Psoas muscle (tissue), 8 donors: ENCODE data around the gene ZNF311. TPM values are rescaled to one million over a fixed set of nuclear protein-coding genes. Genes with fewer than 3 reads are reported as not detected.
"Not testable (repeated sequence)": the region's sequence is repeated elsewhere in the genome, so short reads cannot be mapped to it uniquely, and the experiment has no call there.

Experiments
- ATAC-seq, 4 donors: fragments of 200-7000 bp; cut with Tn5 transposase; one replicate each; pipeline ENCODE4 v1.9.1; 2020; ENCODE audit warnings: moderate library complexity in 3 of 4, mild to moderate bottlenecking in 2 of 4
- DNase-seq, 2 donors: peaks; one replicate each; pipeline ENCODE4 v3.0.0-alpha.2; 2020
- H3K27ac ChIP-seq: fragments of 200-600 bp; one replicate; pipeline ENCODE4 v1.8.0; 2022
- H3K27me3 ChIP-seq, 3 donors: fragments of 200-600 bp in 1 of 3; one replicate each; pipeline versions ENCODE4 v1.6.1 to v1.8.0; 2013 to 2022; ENCODE audit warnings: low read length in 2 of 3, mild to moderate bottlenecking in 2 of 3, moderate library complexity in 1 of 3; ENCODE audit not compliant: insufficient read depth in 3 of 3
- H3K36me3 ChIP-seq, 2 donors: fragments of 200-600 bp in 1 of 2; one replicate each; pipeline versions ENCODE4 v1.6.1 to v1.8.0; 2013 to 2022; ENCODE audit warnings: low read depth in 1 of 2, mild to moderate bottlenecking in 1 of 2, moderate library complexity in 1 of 2; ENCODE audit not compliant: insufficient read depth in 1 of 2
- H3K4me1 ChIP-seq: fragments of 200-600 bp; one replicate; pipeline ENCODE4 v1.8.0; 2022
- H3K4me3 ChIP-seq: fragments of 200-600 bp; one replicate; pipeline ENCODE4 v1.8.0; 2022; ENCODE audit warnings: mild to moderate bottlenecking
- H3K9me3 ChIP-seq: fragments of 200-600 bp; one replicate; pipeline ENCODE4 v1.8.0; 2022
- WGBS, 3 donors: extraction: QIAGEN DNeasy Blood & Tissue Kit; methylation state at CpG; one replicate each; pipeline versions ENCODE4 v1.1.6 to v1.1.7; 2013; 5-methylcytosine and 5-hydroxymethylcytosine counted together
- intact Hi-C, 2 donors: fragments of 100-400 bp; cut with DNase I; formaldehyde crosslinking; loops; one replicate each; pipeline versions ENCODE4 v1.11.0 to v1.14.2; 2022
- polyA plus RNA-seq, 3 donors: library from polyadenylated mRNA; stranded (reverse); fragments of 200-250 nt; gene quantifications; one replicate each; pipeline ENCODE4 v1.2.3, GENCODE V29; 2013
- total RNA-seq, 4 donors: library from RNA; stranded (reverse); fragmentation: NEBNext Ultra II Directional in 2 of 4; extraction: Animal tissue kit (Norgen Biotek cat#: 25700) in 2 of 4; gene quantifications; one replicate each; pipeline versions ENCODE4 v1.2.1 to v1.2.4, GENCODE V29; 2021 to 2023
- TF ChIP-seq, protein P1 (sequence below): fragments of 200-600 bp; IDR thresholded peaks from one replicate; pipeline ENCODE4 v1.8.0; 2022; ENCODE audit warnings: antibody characterized with exemption
- donor health status: healthy with polysubstance abuse.
- donor health status: DM: no; HTN: no; CAD: no; lungs with moderate emphysema.
- donor health status: Bipolar disorder and iron deficiency.
- donor health status: healthy.
- donor health status: DM: yes; HTN: yes; CAD: no.
- donor health status: DM: no; HTN: no; CAD: no.
- donor health status: DM: no; HTN: no; CAD: no.
- donor health status: DM: yes; HTN: yes; CAD: no.

Gene ZNF311
- total and polyA plus RNA-seq, 7 donors: 0.09 to 0.36 (median 0.13) TPM; not detected in 2

DNA sequence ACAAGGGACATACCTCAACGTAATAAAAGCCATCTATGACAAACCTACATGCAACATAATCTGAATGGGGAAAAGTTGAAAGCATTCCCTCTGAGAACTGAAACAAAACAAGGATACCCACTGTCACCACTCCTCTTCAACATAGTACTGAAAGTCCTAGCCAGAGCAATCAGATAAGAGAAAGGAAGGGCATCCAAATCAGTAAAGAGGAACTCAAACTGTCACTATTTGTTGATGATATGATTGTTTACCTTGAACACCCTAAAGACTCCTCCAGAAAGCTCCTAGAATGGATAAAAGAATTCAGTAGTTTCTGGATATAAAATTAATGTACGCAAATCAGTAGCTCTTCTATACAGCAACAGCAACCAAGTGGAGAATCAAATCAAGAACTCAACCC lies 39.4 kb downstream of the ZNF311 start:
- no peaks in the 10 kb centered on the region for H3K4me1 ChIP-seq
- ATAC-seq (no peak), DNase-seq (no peak)
- no peak overlapping the region for H3K4me3 ChIP-seq
- intact Hi-C loops: no loop called here
- H3K36me3 ChIP-seq: no peaks in the 10 kb centered on the region
- TF ChIP-seq, protein P1, sequence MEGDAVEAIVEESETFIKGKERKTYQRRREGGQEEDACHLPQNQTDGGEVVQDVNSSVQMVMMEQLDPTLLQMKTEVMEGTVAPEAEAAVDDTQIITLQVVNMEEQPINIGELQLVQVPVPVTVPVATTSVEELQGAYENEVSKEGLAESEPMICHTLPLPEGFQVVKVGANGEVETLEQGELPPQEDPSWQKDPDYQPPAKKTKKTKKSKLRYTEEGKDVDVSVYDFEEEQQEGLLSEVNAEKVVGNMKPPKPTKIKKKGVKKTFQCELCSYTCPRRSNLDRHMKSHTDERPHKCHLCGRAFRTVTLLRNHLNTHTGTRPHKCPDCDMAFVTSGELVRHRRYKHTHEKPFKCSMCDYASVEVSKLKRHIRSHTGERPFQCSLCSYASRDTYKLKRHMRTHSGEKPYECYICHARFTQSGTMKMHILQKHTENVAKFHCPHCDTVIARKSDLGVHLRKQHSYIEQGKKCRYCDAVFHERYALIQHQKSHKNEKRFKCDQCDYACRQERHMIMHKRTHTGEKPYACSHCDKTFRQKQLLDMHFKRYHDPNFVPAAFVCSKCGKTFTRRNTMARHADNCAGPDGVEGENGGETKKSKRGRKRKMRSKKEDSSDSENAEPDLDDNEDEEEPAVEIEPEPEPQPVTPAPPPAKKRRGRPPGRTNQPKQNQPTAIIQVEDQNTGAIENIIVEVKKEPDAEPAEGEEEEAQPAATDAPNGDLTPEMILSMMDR: no peak
- H3K9me3 ChIP-seq: no peaks in the 10 kb centered on the region
- no peak overlapping the region for H3K27ac ChIP-seq
- H3K27me3 ChIP-seq: peaks cover 0 to 4% (median under 1%) of the 10 kb centered on the region in 3 donors
- 82 to 92% (median 84%) methylated on average over 2 of the region's 2 CpGs for WGBS, 3 donors

DNA sequence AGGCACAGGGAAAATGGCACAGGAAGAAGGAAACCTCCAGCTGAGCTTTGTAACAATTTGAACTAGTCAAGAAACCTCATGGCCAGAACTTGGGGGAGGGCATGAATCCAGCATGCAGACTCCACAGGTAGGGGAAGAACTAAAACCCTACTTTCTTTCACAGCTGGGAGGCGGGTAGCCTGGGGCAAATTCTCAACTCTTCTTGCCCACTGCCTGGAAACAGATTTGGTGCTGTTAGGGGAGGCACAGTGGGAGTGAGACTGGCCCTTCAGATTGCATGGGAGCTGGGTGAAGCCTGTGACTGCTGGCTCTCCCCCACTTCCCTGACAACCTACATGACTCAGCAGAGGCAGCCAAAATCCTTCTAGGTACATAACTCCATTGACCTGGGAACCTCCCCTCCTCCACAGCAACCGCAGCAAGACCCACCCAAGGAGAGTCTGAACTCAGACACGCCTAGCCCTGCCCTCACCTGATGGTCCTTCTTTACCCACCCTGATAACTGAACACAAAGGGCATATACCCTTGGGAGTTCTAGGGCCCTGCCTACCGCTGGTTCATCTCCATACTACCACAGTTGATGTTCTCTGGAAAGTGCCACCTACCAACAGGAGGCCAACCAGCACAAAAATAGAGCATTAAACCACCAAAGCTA lies 44.1 kb downstream of the ZNF311 start:
- ATAC-seq (no peak), DNase-seq (no peak)
- Histone ChIP-seq H3K4me3 (no peak overlapping the region), H3K9me3 (no peaks in the 10 kb centered on the region), H3K27ac (no peak overlapping the region), H3K4me1 (no peaks in the 10 kb centered on the region), H3K36me3 (no peaks in the 10 kb centered on the region), H3K27me3 (peaks cover 0 to 19% (median 7%) of the 10 kb centered on the region in 3 donors)
- TF ChIP-seq, protein P1: no peak
- WGBS, 3 donors: 83 to 95% (median 89%) methylated on average over 4 of the region's 4 CpGs
- intact Hi-C loops: no loop called here

DNA sequence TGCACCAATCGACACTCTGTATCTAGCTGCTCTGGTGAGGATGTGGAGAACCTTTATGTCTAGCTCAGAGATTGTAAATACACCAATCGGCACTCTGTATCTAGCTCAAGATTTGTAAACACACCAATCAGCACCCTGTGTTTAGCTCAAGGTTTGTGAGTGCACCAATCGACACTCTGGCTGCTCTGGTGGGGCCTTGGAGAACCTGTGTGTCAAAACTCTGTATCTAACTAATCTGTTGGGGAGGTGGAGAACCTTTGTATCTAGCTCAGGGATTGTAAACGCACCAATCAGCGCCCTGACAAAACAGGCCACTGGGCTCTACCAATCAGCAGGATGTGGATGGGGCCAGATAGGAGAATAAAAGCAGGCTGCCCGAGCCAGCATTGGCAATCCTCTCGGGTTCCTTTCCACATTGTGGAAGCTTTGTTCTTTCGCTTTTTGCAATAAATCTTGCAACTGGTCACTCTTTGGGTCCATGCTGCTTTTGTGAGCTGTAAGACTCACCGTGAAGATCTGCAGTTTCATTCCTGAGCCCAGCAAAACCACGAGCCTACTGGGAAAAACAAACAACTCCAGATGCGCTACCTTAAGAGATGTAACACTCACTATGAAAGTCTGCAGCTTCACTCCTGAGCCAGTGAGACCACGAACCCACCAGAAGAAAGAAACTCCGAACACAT lies 46.4 kb downstream of the ZNF311 start:
- WGBS, 3 donors: 66 to 75% (median 73%) methylated on average over 11 to 13 of the region's 13 CpGs
- H3K36me3 ChIP-seq: not testable (repeated sequence)

DNA sequence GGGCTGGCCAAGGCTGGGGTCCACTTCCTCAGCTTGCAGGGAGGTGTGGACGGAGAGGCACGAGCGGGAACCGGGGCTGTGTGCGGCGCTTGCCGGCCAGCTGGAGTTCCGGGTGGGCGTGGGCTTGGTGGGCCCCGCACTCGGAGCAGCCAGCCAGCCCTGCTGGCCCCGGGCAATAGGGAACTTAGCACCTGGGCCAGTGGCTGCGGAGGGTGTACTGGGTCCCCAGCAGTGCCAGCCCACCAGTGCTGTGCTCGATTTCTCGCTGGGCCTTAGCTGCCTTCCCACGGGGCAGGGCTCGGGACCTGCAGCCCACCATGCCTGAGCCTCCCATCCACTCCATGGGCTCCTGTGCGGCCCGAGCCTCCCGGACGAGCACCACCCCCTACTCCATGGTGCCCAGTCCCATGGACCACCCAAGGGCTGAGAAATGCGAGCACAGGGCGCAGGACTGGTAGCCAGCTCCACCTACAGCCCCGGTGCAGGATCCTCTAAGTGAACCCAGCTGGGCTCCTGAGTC lies 47.3 kb downstream of the ZNF311 start:
- ATAC-seq, H3K36me3 ChIP-seq, H3K27ac ChIP-seq, DNase-seq, intact Hi-C loops, H3K4me1 ChIP-seq, H3K4me3 ChIP-seq, H3K9me3 ChIP-seq: not testable (repeated sequence)
- H3K27me3 ChIP-seq: peaks cover 0 to 36% (median 12%) of the 10 kb centered on the region in 3 donors
- WGBS, 3 donors: 90 to 91% (median 91%) methylated on average over 9 to 24 of the region's 24 CpGs

More for the DNA sequence above, 46.4 kb downstream of the ZNF311 start:
- H3K27me3 ChIP-seq: peaks cover 0 to 33% (median 11%) of the 10 kb centered on the region in 3 donors
- H3K27ac ChIP-seq, H3K4me3 ChIP-seq, intact Hi-C loops, DNase-seq, H3K4me1 ChIP-seq, ATAC-seq, H3K9me3 ChIP-seq: not testable (repeated sequence)

DNA sequence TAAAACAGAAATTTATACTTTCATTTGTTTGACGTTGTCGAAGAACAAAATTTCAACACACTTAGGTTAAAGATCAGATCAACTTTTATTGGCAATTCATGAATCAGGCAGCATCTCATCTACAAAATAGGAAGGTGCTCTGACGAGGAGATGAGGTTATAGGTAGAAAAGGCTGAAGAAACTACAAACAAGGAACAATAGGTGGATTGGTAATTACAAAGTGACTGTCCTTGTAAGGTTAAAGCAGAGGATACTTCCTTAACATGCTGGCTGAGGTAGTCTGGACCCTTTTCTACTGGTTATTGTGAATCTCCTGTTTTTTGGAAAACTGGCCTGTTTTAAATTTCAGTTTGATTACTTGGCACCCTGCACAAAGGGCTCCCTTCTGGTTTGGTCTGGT lies 48.8 kb downstream of the ZNF311 start:
- 80 to 88% (median 85%) methylated on average over 3 of the region's 3 CpGs for WGBS, 3 donors
- intact Hi-C loops: no loop called here
- Histone ChIP-seq H3K4me1 (no peaks in the 10 kb centered on the region), H3K4me3 (no peak overlapping the region), H3K27ac (no peak overlapping the region), H3K36me3 (no peaks in the 10 kb centered on the region), H3K9me3 (no peaks in the 10 kb centered on the region), H3K27me3 (peaks cover 0 to 36% (median 12%) of the 10 kb centered on the region in 3 donors)
- DNase-seq: no peak
- TF ChIP-seq, protein P1: no peak
- no peak for ATAC-seq
